Measurements from ENCODE around the gene DOK3.

DNA sequence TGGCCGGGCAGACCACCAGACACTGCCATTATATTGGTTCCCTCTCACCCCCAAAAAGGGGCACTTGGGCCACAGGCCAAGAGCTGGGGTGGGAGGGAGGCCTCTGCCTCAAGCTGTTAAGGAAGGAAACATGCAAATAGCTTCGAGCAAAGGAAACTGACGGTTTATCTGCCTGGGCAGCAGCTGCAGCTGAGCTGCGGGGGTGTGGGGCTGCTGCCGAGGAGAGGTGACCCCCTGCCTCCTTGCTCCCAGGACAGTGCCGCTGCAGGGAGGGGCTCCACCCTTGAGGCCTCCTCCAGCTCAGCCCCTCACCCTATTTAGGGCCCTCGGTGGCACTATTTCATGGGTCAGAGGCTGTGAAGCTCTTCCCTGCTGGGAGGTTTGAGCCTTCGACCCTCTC is 789 bp downstream of the DOK3 start:
- TF ChIP-seq CTCF (IDR thresholded peaks at IDR 0.05) (no peak), EZH2 (IDR thresholded peaks at IDR 0.05; ENCODE audit: borderline replicate concordance, insufficient read depth, low read depth, low read length, poor library complexity, severe bottlenecking) (no peak)
